Femur (tissue), 1 donor: ENCODE measurements around the gene BTBD7.
"Not testable (repeated sequence)": the region's sequence is repeated elsewhere in the genome, so short reads cannot be mapped to it uniquely, and the experiment has no call there.

Experiments
- DNase-seq: peaks from one replicate; pipeline ENCODE4 v3.0.0-alpha.2; 2017

The BTBD7 gene

DNA sequence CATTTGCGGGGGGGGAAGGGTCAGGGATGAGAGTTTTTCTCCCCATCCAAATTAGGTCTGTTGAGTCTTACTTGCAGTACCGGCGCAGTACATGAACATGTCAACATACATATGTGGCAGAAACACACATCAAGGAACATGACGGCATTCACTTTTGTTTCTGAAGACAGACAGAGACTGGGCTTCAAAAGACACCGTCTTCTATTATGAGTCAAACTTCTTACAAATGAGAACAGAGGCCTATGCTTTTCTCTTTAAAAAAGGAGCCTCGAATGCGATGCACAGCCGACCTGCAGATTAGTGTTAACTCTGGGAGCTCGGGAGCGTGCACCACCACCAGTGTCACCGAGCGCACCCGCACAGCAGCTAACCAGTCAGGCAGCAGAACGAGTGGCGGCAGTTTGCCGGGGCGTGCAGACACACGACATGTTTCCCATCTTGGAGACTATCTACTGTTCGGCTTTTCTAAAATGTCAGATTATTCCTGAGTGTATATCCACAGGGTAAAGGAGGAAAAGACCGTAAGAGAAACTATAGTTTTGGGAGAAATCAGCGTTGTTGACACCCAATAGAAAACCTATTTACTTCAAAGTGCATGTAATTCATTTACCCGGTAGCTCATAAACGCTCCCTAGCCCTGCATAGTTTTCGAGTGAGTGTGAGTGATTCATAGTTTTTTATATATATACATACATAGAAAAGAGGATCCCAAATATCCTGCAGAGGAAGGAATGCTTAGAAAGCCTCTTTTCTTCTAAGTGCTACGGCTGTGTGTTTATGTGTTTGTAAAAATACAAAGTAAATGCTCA is 92.8 kb downstream of the BTBD7 start:
- no peak for DNase-seq

- DNase-seq = no peak
Measured at GRCh38 chr14:93234798-93235197, 98.0 kb downstream of the BTBD7 start.

- not testable (repeated sequence) for DNase-seq
Measured at GRCh38 chr14:93233078-93233477, 99.8 kb downstream of the BTBD7 start.

- DNase-seq = no peak
Measured at GRCh38 chr14:93232159-93232558, 100.7 kb downstream of the BTBD7 start.

DNA sequence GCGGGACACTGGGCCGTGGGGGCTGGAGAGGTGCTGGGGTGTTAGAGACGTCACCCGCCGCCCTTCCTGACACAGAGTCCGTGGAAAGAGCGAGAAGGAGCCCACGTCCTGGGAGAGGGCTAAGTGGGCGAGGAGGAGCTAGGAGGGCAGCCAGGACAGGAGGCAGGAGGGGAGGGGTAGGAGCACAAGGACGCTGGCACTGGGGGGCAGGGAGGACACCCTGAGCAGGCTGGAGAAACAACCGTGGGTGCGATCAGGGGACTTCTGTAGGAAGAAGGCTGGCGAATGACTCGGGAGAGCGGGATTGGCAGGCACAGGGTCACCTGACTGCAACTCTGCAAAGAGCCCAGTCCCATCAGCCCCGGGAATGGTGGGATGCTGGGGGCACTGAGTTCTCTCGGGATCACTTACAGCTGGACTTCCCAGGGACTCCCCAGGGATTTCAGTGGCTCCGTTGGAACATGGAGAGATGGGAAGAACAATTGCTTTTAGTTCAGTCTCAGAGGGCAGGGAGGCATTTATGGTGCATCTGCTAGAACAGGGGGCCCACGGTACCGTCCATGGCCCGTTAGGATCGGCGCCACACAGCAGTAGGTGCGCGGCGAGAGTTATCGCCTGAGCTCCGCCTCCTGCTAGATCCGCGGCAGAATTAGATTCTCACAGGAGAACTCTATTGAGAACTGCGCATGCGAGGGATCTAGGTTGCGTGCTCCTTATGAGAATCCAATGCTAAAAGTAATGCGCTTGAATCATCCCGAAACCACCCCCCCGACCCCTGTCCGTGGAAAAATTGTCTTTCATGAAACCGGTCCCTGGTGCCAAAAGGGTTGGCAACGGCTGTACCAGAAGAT is 101.5 kb downstream of the BTBD7 start:
- DNase-seq = no peak

- DNase-seq = no peak
Measured at GRCh38 chr14:93230539-93230938, 102.3 kb downstream of the BTBD7 start.

DNA sequence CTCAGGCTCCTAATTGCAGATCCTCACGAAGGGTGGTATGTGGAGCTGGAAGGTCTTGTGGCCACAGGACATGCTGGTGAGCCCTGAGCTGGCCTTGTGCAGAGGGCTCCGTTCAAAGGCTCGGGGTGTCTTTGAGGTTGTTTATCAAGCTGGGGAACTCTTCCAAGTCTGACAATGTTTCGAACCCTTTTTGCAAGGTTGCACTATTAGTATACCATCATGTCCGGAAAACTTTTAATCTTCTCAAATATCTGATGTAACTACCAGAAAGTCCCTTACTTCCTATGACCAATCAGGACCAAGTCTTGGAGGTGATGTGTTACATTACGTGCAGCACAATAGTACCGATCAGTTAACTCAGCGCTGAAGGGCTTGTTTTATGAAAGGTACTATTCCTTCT is 104.3 kb downstream of the BTBD7 start:
- no peak for DNase-seq

GRCh38 chr14:93223565-93223964 is 109.3 kb downstream of the BTBD7 start:
- no peak for DNase-seq

DNA sequence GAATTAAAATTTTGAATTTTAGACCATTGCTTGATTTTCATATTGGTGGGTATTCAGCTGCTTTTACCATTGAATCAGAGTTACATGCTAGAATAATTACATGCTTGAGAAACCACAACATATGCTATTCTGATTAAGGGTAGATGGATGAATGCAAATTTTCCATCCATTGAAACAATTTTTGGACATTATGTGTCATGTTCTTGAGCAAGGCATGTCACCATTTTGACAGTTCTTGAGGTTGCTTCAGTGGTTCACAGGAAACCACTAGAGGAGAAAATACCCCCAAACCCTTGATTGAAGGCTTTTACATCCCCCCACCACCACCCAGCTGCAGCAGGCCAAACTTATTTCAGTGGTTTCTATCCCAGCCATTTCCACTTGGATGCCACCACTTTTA is 112.3 kb downstream of the BTBD7 start:
- no peak for DNase-seq

GRCh38 chr14:93219103-93219726 is 113.6 kb downstream of the BTBD7 start:
- DNase-seq = peak; percentile 48

DNA sequence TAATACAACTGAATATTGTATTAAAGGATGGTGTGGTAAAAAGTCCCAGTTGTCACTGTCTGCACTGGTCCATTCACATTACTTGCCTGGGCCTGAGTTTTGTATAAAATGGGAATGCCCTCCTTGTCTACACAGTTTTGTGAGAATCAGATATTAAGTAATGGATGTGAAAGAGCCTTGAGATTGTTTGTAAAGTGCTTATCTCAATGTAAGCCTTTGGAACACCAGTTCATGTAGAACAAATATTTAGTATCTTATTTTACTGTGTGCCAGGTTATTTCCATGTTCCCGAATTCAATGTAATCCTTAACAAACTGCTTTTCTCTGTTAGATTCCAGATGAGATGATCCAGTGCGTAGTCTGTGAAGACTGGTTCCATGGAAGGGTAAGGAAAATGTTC is 118.2 kb downstream of the BTBD7 start:
- DNase-seq = no peak

DNA sequence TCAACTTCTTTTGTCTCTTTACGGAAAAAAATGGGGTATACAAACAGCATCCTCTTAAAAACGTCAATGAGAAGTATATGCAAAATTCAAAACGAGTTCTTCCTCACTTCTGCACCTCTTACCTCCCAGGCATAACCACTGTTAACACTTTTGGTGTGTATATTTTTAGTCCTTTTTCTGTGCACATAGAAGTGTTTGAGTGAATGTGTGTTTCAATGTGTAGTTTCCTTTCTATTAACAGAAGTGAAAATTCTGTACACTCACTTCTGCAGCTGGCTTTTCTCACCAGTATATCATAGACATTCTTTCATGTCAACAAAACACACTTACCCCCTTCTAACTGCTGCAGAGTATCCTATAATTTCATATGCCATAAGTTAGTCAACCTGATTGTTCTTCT is 120.4 kb downstream of the BTBD7 start:
- no peak for DNase-seq

GRCh38 chr14:93207468-93208308 is 125.1 kb downstream of the BTBD7 start:
- DNase-seq = peak; percentile 80

- peak; percentile 98 for DNase-seq
Measured at GRCh38 chr14:93206793-93207467, 125.9 kb downstream of the BTBD7 start, which contains the start of the genes GON7 and UBR7. Gene GON7, minus strand, starts transcription at chr14:93207065. Its CDS starts 28 bp downstream, at chr14:93207037. Gene UBR7, plus strand, starts transcription at chr14:93207256. Its CDS starts 36 bp downstream, at chr14:93207292.

GRCh38 chr14:93201155-93201704 is 131.6 kb downstream of the BTBD7 start:
- no peak for DNase-seq

- DNase-seq = no peak
Measured at GRCh38 chr14:93200553-93200952, 132.3 kb downstream of the BTBD7 start.

- no peak for DNase-seq
Measured at GRCh38 chr14:93199031-93199430, 133.8 kb downstream of the BTBD7 start.

- DNase-seq = no peak
Measured at GRCh38 chr14:93195316-93195999, 137.4 kb downstream of the BTBD7 start.
